GM18861 (cell line): ENCODE measurements around the gene CPVL.
"Not testable (repeated sequence)": the region's sequence is repeated elsewhere in the genome, so short reads cannot be mapped to it uniquely, and the experiment has no call there.

ENCODE experiments used
- ATAC-seq: cut with Tn5 transposase; IDR thresholded peaks from one replicate; pipeline ENCODE4 v1.9.1; 2021; ENCODE audit not compliant: unreplicated experiment

Gene CPVL

DNA sequence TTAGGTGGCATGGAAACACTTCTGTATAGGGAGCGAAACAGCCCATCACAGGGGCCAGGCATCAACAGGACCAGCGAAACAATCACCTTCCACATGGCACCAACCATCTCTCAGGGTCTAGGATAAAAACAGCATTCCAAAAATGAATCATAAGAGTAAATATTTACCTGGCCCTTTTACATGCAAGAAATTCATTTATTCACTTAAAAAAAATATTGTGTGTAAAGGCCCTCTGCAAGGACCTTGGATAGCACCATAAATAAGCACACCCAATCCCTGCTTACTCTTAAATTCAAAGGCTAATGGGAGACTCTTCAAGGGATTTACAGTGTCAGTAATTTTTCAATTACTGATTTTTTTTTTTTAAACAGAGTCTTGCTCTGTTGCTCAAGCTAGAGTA is 25.4 kb downstream of the CPVL start:
- no peak for ATAC-seq

DNA sequence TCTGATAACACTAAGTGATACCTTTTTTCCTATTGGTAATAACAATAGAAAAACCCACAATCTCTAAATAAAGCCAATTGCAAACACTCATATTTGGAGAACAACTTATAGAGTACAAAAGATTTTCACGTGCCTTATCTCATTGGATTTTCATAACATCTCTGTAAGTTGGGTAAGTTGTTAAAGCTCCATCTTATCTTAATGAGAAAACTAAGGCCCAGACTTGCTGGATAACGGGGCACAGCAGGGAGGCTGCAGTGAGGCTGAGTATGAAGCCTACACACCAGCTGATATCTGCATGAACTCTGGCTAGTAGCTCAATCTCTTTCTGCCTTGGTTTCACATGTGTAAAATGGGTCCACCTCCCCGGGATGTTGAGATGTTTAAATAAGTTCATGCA is 26.8 kb downstream of the CPVL start:
- ATAC-seq = no peak

DNA sequence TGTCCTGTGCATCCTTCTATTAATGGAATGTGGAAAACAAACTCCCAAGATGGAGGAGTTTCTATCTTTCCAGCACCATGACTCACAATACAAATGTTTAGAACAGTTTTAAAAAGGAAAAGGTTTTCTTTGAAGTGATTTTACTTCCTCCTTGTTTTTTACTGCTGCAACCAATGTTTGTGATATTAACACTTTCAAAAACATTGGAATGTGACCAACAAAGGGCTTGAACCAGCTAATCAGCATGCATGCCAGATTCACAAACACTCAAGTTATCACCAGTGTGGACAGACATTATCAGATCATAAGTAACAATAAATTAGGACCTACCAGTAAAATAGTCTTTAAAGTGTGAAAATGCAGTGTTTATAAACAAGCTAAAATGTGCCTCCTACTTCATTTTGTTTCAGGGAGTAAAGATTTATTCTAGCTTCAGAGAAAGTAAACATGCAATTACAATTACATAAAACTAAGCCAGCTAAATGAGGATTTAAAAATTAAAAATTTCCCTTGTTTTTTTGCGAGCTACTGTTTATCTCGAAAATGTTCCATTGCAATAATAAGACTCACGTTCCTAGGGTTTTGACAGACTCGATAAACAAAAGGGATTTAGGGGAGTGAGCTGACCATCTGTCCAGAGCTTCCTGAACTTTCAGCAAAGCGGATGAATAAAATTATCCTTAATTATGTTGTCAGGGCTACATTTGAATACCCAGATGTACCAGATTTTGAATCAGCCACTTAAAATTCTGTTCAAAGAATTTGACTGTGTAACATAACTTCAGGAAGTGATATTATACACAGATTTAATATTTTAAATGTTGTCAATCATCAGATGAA is 29.8 kb downstream of the CPVL start:
- ATAC-seq = no peak

DNA sequence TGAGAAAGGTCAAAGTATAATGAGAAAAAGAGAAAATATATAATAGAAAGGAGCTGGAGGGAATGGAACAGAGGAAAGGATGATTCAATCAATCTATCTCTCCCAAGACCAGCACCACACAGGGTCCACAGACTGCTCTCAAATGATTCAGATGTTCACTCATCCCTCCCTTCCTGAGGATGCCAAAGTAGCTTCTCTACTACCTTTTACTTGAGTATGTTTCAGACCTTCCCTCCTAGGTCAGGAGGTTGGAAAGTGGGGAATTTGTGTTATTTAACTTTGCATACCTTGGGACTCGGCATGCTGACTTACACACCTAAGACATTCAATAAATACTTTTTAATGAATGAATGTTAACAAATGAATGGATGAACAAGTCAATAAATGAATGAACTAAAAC is 30.6 kb downstream of the CPVL start:
- no peak for ATAC-seq

DNA sequence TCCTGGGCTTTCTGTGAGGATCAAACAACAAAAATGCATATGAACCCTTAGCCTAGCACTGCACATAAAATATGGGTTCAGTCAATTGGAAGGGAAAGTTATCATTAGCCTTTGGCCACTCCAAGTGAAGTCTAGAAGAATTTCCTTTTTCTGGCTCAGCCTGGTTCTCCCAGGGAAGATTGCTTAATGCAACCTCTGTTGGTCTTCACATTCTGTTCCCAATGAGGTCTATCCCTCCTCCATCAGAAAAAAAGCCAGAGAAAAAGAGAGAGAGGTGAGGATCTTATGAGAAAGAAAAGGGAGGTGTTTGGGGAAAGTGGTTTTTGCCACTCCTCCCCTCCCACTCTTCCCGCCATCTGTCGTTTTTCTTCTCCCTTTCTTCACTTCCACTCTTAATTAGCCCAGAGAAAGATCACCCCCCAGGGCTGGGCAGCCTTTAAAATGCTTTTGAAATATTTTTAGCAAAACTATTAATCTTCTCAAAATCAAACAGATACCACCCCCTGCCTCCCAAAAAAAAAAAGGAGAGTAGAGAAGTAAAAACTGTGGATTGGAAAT is 31.1 kb downstream of the CPVL start:
- ATAC-seq = no peak

DNA sequence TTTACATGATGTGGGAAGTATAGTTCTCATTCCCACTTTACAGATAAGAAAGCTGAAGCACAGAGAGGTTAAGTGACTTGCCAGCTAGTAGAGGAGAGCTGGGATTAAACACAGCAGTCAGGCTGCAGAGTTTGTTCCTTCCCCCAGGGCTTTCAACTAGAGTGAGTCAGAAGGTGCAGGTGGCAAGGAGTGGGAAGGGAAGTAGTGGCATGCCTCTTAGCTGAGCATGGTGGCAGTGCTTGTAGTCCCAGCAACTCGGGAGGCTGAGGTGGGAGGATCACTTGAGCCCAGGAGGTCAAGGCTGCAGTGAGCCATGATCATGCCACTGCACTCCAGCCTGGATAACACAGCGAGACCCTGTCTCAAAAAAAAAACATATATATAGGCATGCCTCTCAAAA is 32.1 kb downstream of the CPVL start:
- not testable (repeated sequence) for ATAC-seq

DNA sequence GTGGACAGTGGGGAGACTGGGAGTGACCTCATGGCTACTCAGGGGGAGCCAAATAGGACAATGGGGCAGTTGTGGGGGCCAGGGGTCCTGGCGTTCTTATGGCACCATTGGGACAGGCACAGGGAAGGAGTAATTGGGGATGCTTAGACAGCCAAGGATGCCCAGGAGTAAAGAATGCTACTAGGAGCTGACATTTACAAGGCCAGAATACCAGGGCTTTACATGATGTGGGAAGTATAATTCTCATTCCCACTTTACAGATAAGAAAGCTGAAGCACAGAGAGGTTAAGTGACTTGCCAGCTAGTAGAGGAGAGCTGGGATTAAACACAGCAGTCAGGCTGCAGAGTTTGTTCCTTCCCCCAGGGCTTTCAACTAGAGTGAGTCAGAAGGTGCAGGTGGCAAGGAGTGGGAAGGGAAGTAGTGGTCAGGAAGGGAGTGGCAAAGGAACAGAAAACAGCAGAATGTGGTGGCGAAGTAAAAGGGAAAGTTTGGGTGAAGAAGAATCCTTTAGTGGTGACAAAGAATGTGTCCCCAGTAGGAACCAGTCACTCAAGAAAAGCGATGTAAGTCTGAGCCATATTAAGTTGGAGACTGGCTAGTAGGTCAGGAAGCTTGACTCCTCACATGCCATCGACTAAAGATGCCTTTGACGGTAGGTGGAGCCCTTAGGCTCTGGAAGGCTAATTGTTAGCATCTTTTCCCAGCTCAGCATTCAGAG is 32.8 kb downstream of the CPVL start:
- ATAC-seq = no peak

DNA sequence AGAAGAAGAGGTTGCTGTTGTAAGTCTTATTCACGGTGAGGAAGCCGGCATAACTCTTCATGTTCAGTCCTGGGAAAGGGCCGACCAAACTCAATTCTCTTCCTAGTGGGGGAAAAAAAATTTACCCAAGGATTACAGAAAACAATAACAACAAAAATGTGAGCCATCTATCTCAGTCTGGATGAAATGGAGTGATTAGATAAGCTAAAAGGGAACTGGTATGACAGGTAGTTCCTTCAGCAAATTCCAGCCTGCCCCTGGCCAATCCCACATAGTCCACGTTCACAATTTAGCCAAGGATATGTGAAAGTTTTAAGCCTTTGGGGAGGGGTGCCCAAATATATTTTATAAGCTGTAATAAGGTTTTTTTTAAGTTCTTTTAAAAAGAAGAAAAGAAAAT is 33.6 kb downstream of the CPVL start:
- ATAC-seq = no peak

DNA sequence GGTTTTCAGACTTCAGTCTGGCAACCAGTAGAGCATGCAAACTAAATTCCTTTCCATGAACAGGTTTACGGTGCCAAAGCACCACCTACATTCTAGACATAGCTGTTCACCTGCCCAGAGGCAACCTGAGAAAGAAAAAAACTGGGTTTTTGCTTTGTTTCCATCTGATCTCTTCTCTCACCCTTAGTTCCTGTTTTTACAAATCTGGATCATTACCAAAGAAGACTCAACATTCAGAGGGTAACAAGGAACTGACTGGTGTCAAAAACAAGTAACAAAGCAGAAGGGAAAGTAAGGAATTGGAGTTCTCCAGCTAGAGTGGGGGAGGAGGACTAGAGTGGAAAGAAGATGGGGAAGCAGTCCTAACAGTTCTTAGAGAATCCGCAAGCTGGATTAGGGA is 36.4 kb downstream of the CPVL start:
- ATAC-seq = no peak

DNA sequence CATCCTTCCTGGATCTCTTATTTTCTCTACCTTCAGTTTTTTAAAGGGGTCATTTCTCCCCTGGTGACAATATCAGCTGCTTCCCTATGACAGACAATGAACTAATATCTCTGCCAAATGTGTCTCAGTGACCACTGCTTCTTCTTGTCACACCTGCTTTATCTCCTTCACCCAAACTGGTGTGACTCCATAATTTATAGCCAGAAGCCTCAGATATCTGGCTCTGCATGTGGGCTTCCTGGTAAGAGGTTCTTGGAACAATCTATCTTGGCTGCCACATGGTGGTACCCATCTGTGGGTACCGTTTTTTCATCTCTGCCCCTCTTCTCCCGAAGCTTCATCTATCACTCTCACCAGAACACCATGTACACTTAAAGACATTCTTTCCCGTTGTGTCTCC is 37.0 kb downstream of the CPVL start:
- ATAC-seq = no peak

DNA sequence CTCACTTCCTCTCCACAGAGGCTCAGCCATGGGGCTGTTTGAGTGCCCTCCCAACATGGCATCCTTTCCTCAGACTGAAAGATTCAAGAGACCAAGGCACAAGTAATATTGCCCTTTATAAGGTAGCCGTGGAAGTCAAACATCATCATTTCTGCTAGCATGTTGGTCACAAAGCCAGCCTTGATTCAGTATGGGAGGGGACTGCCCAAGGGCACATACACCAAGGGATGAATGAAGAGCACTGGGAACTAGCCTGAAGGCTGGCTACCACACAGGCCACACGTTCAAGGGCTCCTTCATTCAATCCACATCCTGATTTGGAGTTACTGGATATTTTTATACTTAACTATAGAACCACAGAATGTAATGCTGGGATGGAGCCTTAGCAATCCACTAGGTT is 39.3 kb downstream of the CPVL start:
- ATAC-seq = no peak

DNA sequence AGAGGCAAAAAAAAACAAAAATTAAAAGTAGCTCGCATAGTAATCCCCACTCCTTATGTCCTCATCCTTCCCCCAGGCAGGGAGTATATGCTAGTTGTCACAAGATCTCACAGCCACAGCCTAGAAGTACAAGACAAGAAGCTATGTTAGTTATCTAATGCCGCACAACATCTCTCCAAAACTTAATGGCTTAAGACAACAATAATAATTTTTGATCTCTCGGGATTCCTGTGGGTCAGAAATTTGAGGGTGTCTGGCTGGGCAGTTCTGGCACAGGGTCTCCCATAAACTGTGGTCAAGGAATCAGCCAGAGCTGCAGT is 39.7 kb downstream of the CPVL start:
- ATAC-seq = no peak

DNA sequence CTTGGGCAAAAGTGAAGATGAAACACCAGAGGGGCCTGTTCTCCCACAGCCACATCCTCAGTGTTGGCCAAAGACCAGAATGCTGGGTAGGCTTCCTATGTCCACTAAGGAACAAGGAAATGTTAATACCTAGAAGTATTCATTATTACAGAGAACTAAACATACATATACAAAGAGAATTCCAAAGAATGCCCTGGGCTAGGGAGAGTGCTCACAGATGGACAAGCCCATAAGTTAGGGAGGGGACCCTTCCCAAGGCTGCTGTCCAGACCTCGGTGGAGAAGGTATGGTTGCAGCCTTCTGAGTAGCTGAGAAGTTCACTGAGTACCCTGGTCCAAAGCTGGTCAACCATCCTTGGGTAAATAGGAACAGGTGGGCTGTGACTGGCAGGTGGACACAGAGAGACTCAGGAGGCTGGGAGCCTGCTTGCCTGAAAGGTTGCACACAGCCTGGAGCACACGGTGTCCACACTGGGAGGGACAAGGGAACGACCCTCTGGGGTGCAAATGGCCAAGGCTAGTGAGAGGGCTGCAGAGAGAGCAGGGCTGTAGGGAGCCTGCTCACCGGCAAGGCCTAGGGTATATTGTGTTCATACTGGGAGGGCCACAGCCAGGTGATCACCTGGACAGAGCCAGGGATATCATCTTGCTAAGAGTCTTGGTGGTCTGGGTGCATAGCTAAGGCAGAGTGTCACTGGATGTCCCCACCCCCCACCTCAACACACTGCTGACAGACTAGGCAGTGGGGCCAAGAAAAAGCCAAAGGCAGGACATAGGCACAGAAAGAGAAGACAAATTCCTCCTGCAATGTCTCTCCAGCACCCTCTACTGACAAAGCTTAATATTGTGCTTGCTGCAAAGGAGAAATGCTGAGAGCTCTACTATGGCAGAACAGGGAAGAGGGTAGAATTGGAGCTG is 40.3 kb downstream of the CPVL start:
- ATAC-seq = peak; percentile 61

DNA sequence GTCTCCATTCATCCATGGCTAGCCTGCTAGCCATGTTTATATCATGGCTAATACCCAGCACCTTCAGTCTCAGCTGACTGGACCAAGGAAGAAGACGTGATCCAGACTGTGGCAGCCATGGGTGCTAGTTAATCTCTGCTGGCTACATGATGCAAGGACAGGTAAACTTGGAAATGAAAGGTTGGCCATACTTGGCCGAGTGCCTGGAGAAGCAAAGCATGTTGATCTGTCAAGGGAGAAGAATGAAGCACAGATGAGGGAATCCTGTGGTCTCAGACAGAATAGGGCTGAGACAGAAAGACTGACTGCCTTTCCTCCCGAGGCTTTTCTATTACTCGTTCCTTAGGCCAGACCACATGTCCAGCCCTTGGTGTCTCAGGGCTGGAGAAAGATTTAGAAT is 41.1 kb downstream of the CPVL start:
- ATAC-seq = no peak

DNA sequence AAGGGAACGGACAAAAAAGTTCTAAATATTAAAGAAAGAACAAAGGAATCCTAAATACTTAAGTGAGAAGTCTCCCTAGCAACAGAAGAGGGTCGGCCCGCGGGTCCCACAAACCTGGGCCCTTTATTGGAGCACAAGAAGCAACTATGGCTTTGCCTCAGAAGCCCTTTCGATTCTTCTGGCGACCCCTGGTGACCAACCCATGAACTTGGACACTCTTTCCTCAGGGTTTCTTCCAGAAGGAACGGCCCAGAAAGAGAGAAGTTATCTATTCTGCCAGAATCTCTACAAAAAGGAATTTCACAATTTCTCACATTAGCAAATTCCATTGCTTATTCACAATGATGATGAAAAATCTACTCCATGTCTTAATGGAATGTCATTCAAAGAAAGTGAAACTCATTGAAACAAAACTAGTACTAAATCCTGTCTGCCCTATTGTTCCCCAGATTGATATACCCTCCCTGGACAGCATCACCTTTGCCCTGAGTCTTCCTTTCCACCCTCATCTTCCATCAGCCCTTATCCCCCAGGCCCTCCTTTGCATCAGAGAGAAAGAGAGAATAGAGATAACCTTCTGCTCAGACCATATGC is 43.7 kb downstream of the CPVL start:
- no peak for ATAC-seq

DNA sequence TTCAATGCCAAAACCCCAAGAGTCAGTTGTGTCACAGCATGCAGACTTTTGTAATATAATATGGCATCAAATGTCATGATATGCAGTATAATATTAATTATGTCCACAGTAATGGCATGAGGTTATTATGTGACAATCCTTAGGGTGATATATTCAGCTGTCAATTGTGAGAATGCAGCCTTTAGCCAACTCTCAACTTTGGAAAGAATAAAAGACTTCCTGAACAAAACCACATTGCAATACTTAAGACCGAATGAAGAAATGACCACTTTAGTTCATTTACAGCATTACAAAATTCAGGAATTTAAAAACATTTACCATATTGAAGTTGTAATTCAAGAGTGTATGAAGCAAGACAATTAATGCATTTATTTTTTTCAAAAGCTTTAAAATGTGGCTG is 45.4 kb downstream of the CPVL start:
- ATAC-seq = no peak

DNA sequence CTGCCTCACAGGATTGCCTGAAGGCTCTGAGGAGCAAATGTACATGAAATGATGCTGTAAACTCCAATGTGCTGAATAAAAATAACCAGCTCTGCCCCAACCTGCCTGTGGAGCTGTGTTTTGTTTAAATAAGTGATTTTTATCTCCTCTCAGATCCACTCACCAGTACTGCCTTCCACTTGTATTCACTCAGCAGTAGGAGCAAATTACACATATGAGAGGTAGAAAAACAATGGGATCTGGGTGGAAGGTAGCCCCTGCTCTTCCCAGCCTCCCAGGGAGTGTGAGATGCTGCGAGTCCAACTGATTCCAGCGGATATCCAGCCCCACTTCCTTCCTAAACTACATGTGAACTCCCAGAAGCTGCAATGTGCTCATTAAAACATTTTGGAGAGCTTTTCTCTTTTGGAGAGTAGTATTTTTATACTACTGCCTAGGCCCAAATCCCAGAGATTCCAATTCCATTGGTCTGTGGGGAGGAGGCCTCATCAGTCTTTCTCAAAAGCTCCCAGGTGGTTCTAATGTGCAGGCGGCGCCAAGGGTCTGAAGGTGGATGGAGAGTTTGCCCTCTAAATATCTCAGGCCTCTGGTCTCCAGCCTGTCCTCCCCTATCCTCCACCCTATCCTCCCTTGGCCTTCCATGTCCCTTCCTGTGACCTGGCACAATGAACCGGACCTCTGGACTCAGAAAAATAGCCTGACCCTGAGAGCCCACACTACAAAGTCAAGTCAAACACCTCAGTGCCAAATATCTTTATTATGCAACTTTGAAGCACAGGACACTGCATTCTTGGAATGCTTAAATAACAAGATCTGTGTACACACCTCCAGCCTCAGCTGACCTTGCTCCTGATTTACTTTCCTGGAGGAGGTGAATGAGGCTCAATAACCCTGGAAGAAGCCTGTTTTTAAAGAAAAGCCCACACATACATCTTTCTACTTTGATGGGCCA is 46.2 kb downstream of the CPVL start:
- ATAC-seq = no peak

DNA sequence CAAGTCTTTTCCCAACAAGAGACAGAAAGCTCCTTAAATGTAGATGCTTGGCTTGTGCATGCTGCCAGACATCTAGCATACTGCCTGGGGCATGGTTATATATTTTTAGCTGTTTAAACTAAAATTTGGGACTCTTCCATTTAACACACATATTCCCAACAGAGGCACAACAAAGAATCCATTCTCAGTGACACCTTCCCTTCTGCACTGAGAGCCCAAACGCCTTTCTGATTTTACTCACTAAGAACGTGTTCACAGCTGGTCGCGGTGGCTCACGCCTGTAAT is 49.9 kb downstream of the CPVL start:
- ATAC-seq = no peak

DNA sequence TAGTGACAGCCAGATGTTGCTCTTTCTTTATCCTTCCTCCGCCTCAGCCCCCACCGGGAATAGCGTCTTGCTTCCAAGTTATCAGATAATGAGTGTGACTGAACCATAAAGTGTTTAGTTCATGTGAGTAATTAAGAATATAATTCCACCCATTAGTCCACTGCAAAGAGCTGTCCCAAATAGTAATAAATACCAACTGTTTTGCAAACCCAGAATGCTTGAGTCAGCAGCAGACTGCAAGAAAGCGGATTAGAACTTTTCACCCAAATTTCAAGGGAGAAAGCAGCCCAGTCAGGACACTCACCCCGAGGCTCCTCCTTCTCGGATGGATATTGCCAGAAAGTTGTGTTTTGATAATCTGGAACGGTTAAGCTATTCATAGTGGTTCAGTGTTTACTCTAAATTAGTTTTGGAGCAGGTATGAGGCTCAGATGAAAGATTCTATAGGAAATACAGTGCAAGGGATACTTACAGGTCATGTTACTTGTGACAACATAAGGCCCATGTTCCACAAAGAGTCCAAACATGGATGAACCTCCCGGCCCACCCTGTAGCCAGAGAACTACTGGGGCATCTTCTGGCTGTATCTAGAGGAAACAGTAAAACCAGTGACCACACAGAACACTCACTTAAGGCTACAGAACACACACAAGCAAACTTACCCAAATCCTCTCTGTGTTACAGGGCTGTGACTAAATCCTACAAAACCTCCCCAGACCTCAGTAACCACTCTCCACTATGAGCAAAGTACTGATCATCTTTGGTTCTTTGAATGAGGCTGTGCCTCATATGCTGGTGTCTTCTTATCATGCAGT is 50.5 kb downstream of the CPVL start:
- ATAC-seq = no peak
